GM12878 (cell line): ENCODE data around the gene FDPS. TPM values are rescaled to one million over a fixed set of nuclear protein-coding genes. Genes with fewer than 3 reads are reported as not detected.

ENCODE experiments used
- ATAC-seq: fragments of 200-7000 bp; cut with Tn5 transposase; 3 replicates; pipeline ENCODE4 v1.9.1; 2020; ENCODE audit warnings: mild to moderate bottlenecking, moderate library complexity
- BruUV-seq: library from RNA; stranded (reverse); fragments of 400-500 nt; replicated peaks from 2 replicates; lab custom pipeline; 2021; lab: Mats Ljungman, UMichigan
- CTCF ChIA-PET: fragments of 300-600 bp; sonication (Branson Sonifier 250); formaldehyde crosslinking; extraction: SDS; loops from one replicate; lab custom pipeline; 2021; ENCODE audit warnings: inconsistent platforms; lab: Yijun Ruan, JAX
- POLR2A ChIA-PET: fragments of 350-600 bp; formaldehyde crosslinking; extraction: SDS; loops from one replicate; lab custom pipeline; 2021; ENCODE audit warnings: inconsistent platforms; lab: Charles Lee
- RAD21 ChIA-PET: fragments of 300-600 bp; sonication (Branson Sonifier 250); formaldehyde crosslinking; loops from one replicate; lab custom pipeline; 2023; ENCODE audit warnings: antibody characterized with exemption; ENCODE audit not compliant: unreplicated experiment; lab: Charles Lee
- SMC1A ChIA-PET: fragments of 300-600 bp; sonication (Branson Sonifier 250); formaldehyde crosslinking; loops from one replicate; lab custom pipeline; 2023; ENCODE audit not compliant: unreplicated experiment, uncharacterized antibody; lab: Charles Lee
- DNase-seq: peaks from one replicate; pipeline ENCODE4 v3.0.0-alpha.2; 2011; ENCODE audit warnings: low read depth, low spot score
- FAIRE-seq: peaks from 3 replicates; lab custom pipeline; 2011; peaks lifted over from hg19 to GRCh38; lab: Jason Lieb, UNC
- H2AFZ ChIP-seq: 2 replicates; pipeline ENCODE4 v1.6.0; 2011; ENCODE audit warnings: low read depth, low read length, control low read depth; ENCODE audit not compliant: control insufficient read depth
- H3K27ac ChIP-seq: 2 replicates; pipeline ENCODE4 v1.5.1; 2011; ENCODE audit warnings: control low read depth; ENCODE audit not compliant: control insufficient read depth, insufficient read depth
- H3K27me3 ChIP-seq, 2 experiments: replicated peaks in 1 of 2; 2 replicates each; pipeline versions ENCODE4 v1.6.0 to v1.6.1; 2011; ENCODE audit warnings: low read length in 1 of 2; ENCODE audit not compliant: control insufficient read depth in 2 of 2, insufficient read depth in 2 of 2
- H3K36me3 ChIP-seq, 2 experiments: 2 replicates each; pipeline ENCODE4 v1.5.1; 2011; ENCODE audit warnings: low read length in 1 of 2; ENCODE audit not compliant: control insufficient read depth in 2 of 2, insufficient read depth in 2 of 2
- H3K4me1 ChIP-seq: 2 replicates; pipeline ENCODE4 v1.6.1; 2011; ENCODE audit warnings: mild to moderate bottlenecking, low read length, moderate library complexity, mixed read lengths; ENCODE audit not compliant: control insufficient read depth, insufficient read depth
- H3K4me2 ChIP-seq: 2 replicates; pipeline ENCODE4 v1.6.0; 2011; ENCODE audit warnings: control low read depth; ENCODE audit not compliant: control insufficient read depth, insufficient read depth
- H3K4me3 ChIP-seq: fragments of 200-600 bp; sonication (generic); 2 replicates; pipeline ENCODE4 v1.5.1; 2016
- H3K79me2 ChIP-seq: 2 replicates; pipeline ENCODE4 v1.6.0; 2011; ENCODE audit warnings: low read length; ENCODE audit not compliant: control insufficient read depth, insufficient read depth
- H3K9ac ChIP-seq: 2 replicates; pipeline ENCODE4 v1.8.0; 2011; ENCODE audit warnings: low read length, control low read depth, mixed read lengths; ENCODE audit not compliant: control insufficient read depth, insufficient read depth
- H3K9me3 ChIP-seq: replicated peaks from 3 replicates; pipeline ENCODE4 v1.5.1; 2011; ENCODE audit warnings: mild to moderate bottlenecking, low read length; ENCODE audit not compliant: control insufficient read depth, insufficient read depth
- H4K20me1 ChIP-seq: 2 replicates; pipeline ENCODE4 v1.6.0; 2011; ENCODE audit not compliant: control insufficient read depth, insufficient read depth
- FOXK2 ChIP-seq: fragments of 450-650 bp; IDR thresholded peaks from 2 replicates; pipeline ENCODE4 v1.6.1; 2017; ENCODE audit warnings: mild to moderate bottlenecking, moderate library complexity
- MLLT1 ChIP-seq: fragments of 450-650 bp; IDR thresholded peaks from 2 replicates; pipeline ENCODE4 v1.6.1; 2016; ENCODE audit warnings: mild to moderate bottlenecking
- MTA2 ChIP-seq: fragments of 450-650 bp; IDR thresholded peaks from 2 replicates; pipeline ENCODE4 v1.6.1; 2016; ENCODE audit warnings: low read depth, mild to moderate bottlenecking, moderate library complexity
- ZBTB33 ChIP-seq: fragments of 450-650 bp; IDR thresholded peaks from 2 replicates; pipeline ENCODE4 v1.6.1; 2017; ENCODE audit warnings: mild to moderate bottlenecking
- WGBS: methylation state at CpG from one replicate; pipeline ENCODE4 v1.1.6; 2016; ENCODE audit warnings: low lambda C conversion rate; ENCODE audit not compliant: insufficient replicate concordance, insufficient coverage; ENCODE audit errors: missing lambda C conversion rate; 5-methylcytosine and 5-hydroxymethylcytosine counted together
- in situ Hi-C: fragments of 300-500 bp; cut with MboI; formaldehyde crosslinking; loops from 9 replicates; pipeline ENCODE4 v1.14.3; 2018; ENCODE audit warnings: mixed read lengths
- intact Hi-C: fragments of 100-400 bp; cut with micrococcal nuclease; formaldehyde crosslinking; loops from one replicate; pipeline ENCODE4 v1.14.2; 2022; ENCODE audit not compliant: unreplicated experiment
- polyA plus RNA-seq, 11 experiments: library from polyadenylated mRNA; depleted of rRNA in 4 of 11; unstranded in 6 of 11; stranded (reverse) in 5 of 11; fragments of >200 nt; fragmentation: Nextera tagmentation in 4 of 11; fragmentation: Illumina TruSeq in 1 of 11; extraction: Ambion mirVana in 4 of 11; extraction: Trizol in 1 of 11; gene quantifications; 1 replicate in 1 of 11; 2 replicates in 10 of 11; pipeline versions ENCODE4 v1.2.1 to v1.2.3, GENCODE V29; 2011 to 2016; ENCODE audit warnings: inconsistent platforms in 2 of 11, missing spikeins in 2 of 11, low read depth in 1 of 11
- total RNA-seq, 4 experiments: library from RNA; depleted of rRNA in 3 of 4; stranded (reverse); fragments of >200 nt in 3 of 4; fragmentation: Illumina TruSeq in 1 of 4; extraction: Trizol in 1 of 4; gene quantifications; 2 replicates each; pipeline versions ENCODE4 v1.2.1 to v1.2.3, GENCODE V29; 2013 to 2021

Gene FDPS
- total and polyA plus RNA-seq, 10 of the 15 experiments (the other 5 are each of a cell fraction or from before 2014, with no cell fraction given): 405 to 1,156 (median 487) TPM

- H4K20me1 ChIP-seq: no peaks in the 10 kb centered on the region
- BruUV-seq: no TSS peak
- H3K36me3 ChIP-seq: no peaks in the 10 kb centered on the region
- no peak within 1 kb of the TSS for H3K9ac ChIP-seq
- TF ChIP-seq MTA2: no peak
- FAIRE-seq: no peak
- no peaks in the 10 kb centered on the region for H3K9me3 ChIP-seq
- RAD21 ChIA-PET: interaction anchor here (0.8 kb wide), 1 partner anchor 50 kb away, joined by 3 read pairs; no protein-coding TSS in a partner anchor
- H3K27ac ChIP-seq: no peak within 1 kb of the TSS
- no peaks in the 10 kb centered on the region for H3K79me2 ChIP-seq
- POLR2A ChIA-PET: interaction anchor here (0.6 kb wide), 1 partner anchor 300 kb away, joined by 3 read pairs; no protein-coding TSS in a partner anchor
- H3K27me3 ChIP-seq: no peaks in the 10 kb centered on the region
- in situ Hi-C loops: no loop called here
- intact Hi-C loops: no loop called here
- H3K4me2 ChIP-seq: no peak within 1 kb of the TSS
- DNase-seq: no peak
- no peak within 1 kb of the TSS for H3K4me3 ChIP-seq
- SMC1A ChIA-PET: interaction anchor here (0.7 to 1.4 kb wide), 2 partner anchors 21 to 240 kb away, joined by 3 read pairs; no protein-coding TSS in a partner anchor
- WGBS: 50% methylated on average over 5 of the region's 5 CpGs
- H2AFZ ChIP-seq: no peak within 1 kb of the TSS
- H3K4me1 ChIP-seq: peaks cover 3% of the 10 kb centered on the region; the same call in 1 of the 2 replicates
- CTCF ChIA-PET: interaction anchor here (2.3 kb wide), 1 partner anchor 51 kb away, joined by 9 read pairs; no protein-coding TSS in a partner anchor
- ATAC-seq: no peak
Observed at GRCh38 chr1:155301342-155301841, 7.3 kb upstream of the FDPS start, which contains the start of gene PKLR. Gene PKLR (minus strand): TSS chr1:155301438. CDS start chr1:155301395, 43 bp downstream.

GRCh38 chr1:155304558-155305063, 4.1 kb upstream of the FDPS start:
- peak; percentile 97 for TF ChIP-seq MLLT1
- no peak for TF ChIP-seq FOXK2
- TF ChIP-seq ZBTB33: peak; percentile 84
- H3K79me2 ChIP-seq: peaks cover 10% of the 10 kb centered on the region
- no peak overlapping the region for H3K9ac ChIP-seq
- no peak overlapping the region for H3K4me2 ChIP-seq
- ChIA-PET RAD21 (interaction anchor here (1.1 to 4.8 kb wide), 5 partner anchors 18 to 80 kb away, joined by 3 to 44 read pairs (median 4); partner anchors contain the start of gene CLK2), POLR2A (interaction anchor here (0.6 to 4.4 kb wide), 11 partner anchors 8 to 501 kb away, joined by 3 to 41 read pairs (median 4); partner anchors contain the start of gene CLK2), CTCF (interaction anchor here (0.6 to 5.3 kb wide), 7 partner anchors 12 to 151 kb away, joined by 3 to 74 read pairs (median 4); partner anchors contain the start of genes HCN3 and RUSC1), SMC1A (interaction anchor here (0.6 to 5.8 kb wide), 4 partner anchors 14 to 63 kb away, joined by 3 to 44 read pairs (median 4); partner anchors contain the start of gene CLK2)
- no peaks in the 10 kb centered on the region for H3K9me3 ChIP-seq
- ATAC-seq: no peak
- no peak for DNase-seq
- 77% methylated on average over 11 of the region's 11 CpGs for WGBS
- FAIRE-seq: no peak
- no peaks in the 10 kb centered on the region for H3K36me3 ChIP-seq
- H3K4me1 ChIP-seq: peaks cover 3% of the 10 kb centered on the region; the same call in 1 of the 2 replicates
- in situ Hi-C loops: no loop called here
- H3K4me3 ChIP-seq: no peak overlapping the region
- no peak overlapping the region for H2AFZ ChIP-seq
- H3K27ac ChIP-seq: no peak overlapping the region
- no TSS peak for BruUV-seq
- H3K27me3 ChIP-seq: no peaks in the 10 kb centered on the region
- no peaks in the 10 kb centered on the region for H4K20me1 ChIP-seq
- intact Hi-C loops: no loop called here
